HG03108 (cell line): ENCODE measurements around the gene NET1.

Experiments
- ATAC-seq: cut with Tn5 transposase; IDR thresholded peaks from one replicate; pipeline ENCODE4 v1.9.1; 2021; ENCODE audit warnings: moderate library complexity; ENCODE audit not compliant: unreplicated experiment

NET1 gene

DNA sequence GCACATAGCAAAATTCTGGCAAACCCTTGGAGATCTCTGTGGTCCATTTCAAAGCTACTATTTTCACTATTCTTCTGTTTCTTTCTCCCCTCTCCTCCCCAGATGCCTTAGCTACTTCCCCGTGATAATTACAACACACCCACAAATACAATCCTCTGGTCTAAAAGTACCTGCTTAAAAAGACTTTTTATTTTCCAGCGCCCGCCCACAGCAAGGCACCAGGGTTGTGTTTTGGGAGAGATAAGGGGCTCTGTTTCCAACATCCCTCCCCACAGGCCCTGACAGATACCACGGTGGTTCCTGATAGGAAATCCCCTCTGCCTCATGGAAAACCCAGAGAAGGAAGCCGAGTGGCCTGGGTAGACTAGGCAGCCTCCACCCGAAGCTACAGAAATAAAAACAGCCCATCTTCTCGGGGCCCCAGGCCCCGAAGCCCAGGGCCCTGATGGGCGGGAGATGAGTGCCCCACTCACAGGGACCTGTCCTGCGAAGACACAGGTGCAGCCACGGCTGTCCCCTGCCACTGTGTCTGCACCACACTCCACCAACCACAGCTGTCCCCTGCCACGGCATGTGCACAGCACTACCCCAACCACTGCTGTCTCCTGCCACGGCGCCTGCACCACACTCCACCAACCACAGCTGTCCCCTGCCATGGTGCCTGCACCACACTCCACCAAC, 67.3 kb downstream of the NET1 start:
- ATAC-seq = no peak

DNA sequence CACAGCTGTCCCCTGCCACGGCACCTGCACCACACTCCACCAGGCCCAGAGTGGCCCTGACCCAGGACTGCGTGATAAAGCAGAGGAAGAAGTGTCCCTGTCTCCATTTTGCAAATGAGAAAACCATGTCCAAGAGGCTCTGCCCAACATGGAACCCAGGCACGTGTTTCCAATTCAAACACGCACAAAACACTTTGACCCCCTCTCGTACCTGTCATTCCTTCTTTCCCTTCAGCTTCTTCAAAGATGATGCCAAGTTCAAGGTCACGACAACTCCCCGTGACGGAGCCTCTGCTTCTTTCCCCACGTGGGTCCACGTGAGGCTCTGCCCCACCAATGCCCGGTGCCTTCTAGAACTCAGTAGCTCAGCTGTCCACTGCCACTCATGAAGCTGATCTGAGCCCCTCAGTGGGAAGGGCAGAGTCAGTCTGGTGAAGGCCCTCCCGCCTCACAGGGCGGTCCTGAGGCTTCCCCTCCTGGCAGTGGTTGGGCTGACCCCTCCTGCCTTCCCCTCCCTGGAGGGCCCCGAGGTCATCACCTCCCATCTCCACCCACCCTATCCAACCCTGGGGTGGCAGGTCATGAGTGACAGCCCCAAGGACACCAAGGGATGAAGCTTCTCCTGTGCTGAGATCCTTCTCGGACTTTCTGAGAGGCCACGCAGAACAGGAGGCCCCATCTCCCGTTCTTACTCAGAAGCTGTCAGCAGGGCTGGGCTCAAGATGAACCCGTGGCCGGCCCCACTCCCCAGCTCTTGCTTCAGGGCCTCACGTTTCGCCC, 68.0 kb downstream of the NET1 start:
- no peak for ATAC-seq

DNA sequence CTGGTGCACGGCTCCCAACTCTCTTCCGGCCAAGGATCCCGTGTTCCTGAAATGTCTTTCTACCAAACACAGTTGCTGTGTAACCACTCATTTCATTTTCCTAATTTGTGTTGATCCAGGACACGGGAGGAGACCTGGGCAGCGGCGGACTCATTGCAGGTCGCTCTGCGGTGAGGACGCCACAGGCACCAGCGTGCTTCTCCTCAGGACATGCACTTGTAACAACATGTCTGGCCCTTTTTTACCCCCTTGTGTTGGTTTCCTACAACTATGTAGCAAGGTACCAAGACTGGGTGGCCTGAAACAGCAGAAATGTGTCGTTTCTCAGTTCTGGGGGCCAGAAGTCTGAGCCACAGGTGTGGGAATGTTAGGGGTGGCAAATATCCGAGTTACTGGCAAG, 68.8 kb downstream of the NET1 start:
- ATAC-seq = no peak

DNA sequence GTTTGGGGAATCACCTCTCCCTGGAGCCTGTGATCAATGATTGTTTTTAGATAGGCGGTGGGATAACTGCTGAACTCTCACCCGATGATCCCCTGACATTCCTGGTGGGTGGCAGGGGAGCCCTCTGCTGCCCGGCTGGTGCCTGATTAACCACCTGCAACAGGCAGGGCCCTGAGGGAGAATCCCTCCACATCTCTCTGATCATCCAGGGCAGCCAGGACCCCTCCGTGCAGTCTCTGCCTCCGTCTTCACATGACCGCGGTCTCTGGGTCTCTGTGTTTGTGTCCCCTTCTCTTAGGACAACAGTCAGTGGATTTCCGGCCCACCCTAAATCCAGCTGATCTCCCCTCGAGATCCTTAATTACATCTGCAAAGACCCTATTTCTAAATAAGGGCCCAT, 69.7 kb downstream of the NET1 start:
- ATAC-seq = no peak

DNA sequence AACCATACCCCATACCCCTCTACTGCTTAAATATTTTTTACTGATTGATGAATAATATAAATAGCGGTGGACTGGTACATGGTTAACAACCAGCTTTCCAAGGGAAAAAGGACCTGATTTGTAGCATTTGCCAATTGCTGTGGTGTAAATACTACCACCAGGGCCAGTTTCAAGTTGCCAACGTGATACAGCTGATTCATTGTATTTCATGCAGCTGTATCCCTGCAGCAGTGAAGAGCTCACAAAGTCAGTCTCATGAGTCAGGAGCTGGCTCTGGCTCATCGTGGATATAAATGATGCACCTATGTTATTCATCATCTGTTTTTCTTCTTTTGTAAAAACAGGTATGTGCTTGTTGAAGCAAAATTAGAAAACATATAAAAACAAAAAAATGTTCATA, 71.8 kb downstream of the NET1 start:
- no peak for ATAC-seq

DNA sequence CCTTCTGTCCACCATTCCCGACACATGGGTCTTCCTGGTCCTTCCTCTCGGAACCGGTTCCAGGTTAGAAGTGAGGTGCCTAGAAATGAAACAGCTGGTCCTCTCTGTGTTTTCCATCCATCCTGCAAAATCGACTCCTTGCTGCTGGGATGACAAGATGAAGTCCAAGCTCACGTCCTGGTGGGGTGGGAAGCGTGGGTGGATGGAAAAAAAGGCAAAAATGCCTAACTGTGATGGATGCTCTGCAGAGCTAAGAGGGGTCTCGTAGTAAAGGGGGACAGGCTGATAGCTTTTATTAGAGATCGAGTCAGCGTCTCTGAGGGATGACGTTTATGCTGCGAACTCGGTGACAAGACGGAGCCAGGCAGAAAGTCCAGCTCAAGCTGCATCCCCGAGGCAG, 72.9 kb downstream of the NET1 start:
- no peak for ATAC-seq

DNA sequence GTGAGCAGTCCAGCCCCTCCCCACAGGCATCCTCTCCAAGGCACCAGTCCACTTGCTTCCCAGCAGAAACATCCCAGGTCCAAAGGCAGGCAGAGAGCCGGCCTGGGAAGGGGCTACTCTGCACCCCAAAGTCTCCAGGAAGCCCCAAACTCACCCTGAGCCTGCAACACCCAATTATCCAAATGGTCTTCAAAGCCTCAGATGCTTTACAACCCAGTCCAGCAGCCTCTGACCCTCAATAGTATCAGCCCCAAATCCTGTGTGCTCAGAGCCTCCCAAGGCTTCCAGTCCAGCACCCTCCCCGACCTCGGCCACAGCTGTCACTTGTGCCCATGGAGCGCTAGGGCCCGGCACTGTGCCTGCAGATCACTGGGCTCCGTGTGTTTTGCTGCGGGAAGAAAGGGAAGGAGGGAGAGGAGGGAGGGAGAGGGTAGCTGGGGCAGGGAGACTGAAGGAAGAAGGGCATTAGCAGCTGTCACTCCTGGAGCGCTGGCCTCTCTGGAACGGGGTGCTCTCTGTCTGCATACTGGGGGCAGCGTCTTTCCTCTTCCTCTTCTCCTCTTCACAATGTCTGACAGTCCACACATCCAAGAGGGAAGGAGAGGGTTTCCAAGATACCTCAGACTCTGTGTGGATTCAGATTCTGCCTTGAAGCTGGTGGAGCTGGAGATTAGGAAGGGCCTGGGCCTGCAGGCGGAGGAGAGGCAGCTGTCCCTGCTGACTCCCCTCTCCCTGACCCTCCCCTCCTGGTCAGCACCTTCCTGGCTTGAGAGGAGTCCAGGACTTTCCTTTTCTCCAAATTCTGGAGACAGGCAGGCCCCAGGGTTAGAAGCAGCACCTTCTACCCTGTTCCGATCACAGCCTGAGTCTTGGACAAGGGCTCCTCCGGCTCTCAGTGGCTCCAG, 73.8 kb downstream of the NET1 start:
- no peak for ATAC-seq

DNA sequence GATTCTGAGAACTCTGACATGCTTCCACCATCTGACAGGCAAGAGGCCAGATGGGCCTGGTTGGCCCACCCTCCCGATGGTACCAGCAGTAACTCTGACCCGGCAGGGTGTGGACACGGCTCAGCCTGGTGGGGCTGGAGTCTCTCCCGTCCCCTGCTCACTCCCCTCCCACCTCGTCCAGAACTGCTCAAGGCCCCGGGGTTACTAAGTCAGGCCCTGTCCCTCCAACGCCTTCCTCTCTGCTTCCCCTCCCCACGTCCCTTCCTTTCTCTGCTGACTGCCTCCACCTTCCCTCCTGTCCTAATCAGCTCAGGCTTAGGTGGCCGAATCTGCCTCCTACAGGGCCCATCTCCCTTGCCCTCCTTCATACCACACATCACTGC, 74.5 kb downstream of the NET1 start:
- ATAC-seq = no peak

DNA sequence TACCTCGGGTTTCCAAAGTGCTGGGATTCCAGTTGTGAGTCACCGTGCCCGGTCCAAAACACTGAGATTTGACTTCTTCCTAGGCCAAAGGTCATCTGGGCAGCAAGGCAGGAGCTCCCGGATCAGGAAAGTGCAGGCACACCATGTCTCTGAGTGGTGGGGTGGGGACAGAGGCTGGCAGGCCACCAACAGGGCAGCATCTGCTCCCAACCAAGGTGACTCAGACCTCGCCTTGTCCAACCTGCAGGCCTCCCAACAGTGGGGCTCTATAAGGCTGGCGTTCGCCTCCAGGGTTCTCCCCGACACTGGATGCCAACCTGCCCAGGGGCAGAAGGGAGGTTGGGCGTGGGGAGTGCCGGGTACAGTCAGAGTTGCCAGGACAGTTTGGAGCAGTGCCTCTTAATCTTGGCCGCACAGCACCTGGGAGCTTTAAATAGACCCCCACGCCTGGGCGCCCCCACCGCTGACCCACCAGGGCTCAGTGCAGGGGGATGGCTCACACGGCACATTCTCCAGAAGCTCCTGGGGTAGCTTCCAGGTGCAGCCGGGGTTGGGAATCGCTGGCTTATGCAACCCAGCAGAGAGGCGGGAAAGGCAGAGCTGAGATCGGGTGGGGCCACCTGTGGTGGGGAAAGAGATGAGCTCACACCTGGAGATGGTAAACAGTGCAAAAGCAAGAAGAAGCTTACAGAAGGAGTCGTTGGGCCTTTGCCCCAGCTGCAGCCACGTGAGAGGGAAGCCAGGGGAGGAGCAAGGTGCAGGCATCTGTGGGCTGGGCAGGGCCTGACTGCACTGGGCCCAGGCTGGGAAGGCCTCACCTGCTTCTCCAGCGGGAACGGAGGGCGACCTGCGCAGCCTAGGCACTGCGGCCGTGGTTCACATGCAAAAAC, 76.2 kb downstream of the NET1 start:
- no peak for ATAC-seq

DNA sequence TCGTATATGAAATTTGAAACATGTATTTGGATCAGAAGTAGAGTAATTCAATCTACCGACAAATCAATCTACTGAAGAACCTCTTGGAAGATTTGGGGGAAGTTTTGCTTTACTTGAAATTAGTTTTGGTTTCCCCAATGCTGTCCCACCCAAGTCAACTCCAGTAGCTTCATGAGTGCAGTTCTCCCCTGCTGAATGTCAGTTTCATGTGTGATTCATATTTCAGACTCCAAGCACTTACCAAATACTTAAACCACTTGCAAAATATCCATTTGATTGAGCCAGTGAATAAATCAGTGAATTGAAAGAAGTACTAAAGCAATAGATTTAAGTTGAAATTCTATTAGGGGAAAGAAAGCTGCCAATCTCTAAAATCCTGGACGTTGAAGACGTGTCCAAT, 77.7 kb downstream of the NET1 start:
- no peak for ATAC-seq

DNA sequence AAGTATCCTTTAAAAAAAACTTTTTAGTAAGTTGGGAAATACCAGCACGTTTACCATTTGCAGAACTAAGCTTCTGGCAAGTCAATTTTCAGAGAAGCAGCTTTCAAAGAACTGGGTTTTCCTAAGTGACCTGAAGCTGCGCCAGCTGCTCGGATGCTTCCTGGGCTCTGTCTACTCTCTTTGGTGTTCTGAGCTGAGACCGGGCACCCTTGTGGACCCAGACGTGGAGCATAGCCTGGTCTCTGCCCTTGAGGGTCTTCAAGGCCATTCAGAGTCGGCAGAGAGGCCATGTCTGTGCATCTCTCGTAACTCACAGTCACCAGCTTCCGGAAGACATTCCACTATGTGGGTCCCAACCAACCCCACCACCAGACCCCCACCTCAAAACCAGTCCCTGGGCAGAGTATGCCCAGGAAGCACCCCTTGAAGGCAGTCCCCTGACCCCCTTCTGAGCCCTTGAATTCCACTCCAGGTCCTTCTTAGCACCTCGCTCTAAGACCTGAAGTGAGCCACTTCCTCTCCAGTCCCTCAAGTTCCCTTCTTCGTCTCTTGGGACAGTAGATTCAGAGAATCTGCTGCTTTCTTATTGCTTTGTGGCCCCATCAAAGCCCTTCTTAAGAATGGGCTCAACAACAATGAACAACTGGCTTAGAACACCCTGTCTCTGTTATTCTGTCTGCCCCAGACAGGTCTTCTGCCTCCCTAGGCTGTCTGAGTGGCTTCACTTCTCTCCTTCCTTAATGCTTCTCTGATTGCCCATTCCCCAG, 78.5 kb downstream of the NET1 start:
- no peak for ATAC-seq

DNA sequence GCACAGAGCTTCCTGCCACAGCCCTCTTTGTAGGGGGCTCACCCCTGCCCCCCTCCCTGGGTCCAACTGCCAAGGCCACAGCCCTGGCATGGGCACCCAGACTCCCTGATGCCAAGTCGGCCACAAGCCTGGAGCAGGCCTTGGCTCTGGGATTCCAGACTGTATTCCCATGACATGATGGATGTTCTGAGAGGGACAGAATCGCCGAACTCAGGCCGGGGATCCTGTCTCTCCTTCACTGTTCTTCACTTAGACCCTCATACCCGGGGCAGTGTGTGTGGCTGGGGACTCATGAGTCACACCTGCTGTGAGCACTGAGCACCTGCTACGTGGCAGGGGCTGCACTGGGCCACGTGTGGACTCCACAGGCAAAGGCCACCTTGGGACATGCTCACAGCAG, 79.1 kb downstream of the NET1 start:
- ATAC-seq = no peak

DNA sequence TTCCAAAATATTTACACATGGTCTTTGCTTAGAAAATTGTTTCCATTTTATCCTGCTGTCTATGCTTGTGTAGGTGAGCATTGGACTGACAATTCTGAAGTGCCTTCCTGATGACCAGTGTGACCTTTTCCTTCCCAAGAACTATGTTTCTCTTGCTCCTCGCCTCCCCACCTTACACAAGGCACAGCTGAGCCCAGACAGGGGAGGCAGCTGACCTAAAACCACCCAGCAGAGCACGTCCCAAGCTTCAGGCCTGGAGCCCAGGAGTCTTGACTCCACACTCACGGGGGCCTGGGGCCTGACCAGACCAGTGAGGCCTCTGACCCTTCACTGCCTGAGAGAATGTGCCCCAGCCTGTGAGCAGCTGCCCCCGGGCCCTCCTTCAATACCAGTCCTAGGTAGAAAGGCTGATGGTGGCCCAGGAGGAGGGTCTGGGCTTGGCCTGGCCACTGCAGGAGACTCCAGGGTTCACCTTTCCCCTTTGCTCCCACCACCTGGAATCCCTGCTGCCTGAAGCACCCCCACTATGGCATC, 80.0 kb downstream of the NET1 start:
- no peak for ATAC-seq

DNA sequence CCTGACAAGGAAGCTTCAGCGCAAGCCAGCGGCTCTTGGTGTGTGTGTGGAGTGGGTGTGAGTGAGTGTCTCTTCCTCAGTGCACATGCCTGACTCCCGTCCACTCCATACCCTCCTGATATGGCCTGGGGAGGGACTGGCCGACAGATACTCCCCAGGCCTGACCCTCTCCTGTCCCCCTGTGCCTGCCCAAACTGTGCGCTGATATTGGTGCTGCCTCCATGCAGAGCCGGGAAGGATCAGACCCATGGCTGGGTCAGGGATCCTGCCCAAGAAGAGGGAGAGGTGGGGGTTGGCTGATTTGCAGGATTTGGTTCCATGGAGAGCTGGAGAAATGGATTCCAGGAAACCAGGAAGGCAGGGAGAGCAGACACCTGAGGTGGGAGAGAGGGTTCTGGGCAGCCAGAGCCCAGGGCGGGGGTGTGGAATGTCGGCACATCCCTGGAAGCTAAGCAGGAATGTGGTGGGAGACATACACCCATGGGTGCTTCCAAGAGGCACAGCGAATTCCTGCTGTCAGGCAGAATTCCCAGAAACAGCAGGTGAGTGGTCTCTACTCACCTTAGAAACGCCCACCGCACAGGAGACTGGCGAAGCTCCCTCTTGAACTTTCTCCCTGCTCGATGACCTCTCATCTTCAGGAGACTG, 80.7 kb downstream of the NET1 start:
- ATAC-seq = no peak

DNA sequence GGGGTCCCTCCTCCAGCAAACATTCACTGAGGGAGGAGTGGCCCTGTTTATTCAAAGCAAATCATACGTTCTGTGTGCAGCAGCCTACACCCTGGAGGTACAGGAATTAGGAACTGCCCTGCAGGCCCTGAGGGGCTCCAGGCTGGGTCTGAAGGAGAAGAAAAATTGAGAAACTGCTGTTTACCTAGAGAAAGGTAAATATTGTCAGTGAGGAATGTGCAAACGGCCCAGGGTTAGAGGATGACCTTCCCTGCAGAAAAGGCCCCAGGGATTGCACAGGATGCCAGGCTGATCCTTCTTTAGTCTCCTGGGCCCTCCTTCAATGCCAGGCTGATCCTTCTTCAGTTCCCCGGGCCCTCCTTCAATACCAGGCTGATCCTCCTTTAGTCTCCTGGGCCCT, 81.3 kb downstream of the NET1 start:
- no peak for ATAC-seq

DNA sequence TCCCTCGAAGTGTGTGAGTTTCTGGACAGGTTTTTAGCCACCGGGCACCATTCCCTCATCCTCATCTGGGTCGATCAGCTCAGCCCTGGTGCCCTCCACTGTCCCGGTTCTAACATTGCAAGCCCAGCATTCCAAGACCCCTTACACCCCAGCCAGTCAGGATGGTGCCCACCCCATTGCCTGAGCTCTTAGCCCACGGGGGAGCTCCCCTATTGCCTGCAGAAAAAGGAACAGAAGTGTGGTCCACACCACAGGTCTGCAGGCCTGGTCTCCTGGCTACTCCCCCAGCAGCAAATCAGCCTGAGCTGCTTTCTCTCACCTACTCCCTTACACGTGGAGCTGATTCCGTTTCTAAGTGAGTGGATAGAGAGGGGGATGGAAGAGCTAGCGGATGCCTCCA, 82.3 kb downstream of the NET1 start:
- ATAC-seq = no peak

DNA sequence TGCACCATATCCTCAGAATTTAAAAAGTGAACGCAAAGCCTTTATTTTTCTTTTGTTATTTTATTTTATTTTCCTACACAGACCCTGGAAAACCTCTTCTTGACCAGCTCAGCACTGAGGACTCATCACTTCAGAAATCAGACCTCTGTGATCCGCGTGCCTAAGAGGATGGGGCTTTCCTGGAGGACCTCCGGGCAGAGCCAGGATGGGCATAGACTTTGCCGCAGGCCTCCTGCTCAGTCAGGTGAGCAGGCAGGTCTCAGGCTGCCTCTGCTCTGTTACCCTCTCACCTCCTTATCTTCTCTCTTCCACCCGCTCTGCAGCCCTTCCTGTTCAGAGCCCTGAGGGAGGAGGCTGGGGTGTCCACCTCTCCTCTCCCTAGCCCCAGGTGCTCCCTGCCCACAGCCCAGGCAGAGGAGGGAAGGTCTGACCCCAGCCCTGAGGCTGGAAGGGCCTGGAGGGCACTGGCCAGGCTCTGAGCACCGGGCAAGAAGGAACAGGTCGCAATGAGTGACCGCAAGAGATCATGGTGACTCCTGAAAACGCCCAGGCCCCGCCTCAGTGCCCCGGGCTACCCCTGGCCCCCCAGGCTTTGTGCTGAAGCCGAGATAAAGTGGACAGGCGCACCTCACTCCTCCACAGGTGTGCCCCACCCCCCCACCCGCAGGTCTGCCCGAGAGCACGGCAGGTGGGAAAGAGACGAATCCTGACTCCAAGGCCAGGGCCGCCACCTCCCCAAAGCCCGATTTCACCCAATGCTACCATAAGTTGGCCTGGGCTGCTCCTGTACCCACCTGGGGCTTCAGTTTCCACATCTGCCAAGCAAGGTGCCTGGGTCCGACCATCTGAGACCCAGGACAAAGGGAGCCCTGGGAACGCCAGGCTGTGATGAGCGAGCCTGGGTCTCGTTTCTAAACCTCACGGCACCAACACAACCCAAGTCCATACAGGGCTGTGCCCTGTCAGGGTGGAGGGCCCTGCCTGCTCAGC, 84.2 kb downstream of the NET1 start:
- ATAC-seq = no peak

DNA sequence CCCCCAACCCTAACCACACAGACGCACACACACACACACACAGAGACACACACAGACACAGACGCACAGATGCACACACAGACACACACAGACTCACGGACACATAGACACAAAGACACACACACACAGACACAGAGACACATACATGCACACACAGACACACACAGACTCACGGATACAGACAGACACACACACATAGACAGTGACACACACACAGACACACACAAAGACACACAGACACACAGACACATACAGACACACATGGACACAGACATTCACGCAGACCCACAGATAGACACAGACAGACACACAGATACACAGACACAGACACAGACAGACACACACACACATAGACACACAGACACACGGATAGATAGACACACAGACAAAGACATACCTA, 84.9 kb downstream of the NET1 start:
- no peak for ATAC-seq
